Stimulated activated CD8-positive, alpha-beta memory T cell treated with anti-CD3 and anti-CD28 coated beads, Interleukin-12 subunit alpha, Interleukin-12 subunit beta, amount 100 ng/mL, for 24 hours (primary cell): ENCODE results near the gene HSF5.

Experiments
- DNase-seq: peaks from one replicate; pipeline ENCODE4 v3.0.0-alpha.2; 2020; ENCODE audit errors: extremely low read depth

Gene HSF5, protein sequence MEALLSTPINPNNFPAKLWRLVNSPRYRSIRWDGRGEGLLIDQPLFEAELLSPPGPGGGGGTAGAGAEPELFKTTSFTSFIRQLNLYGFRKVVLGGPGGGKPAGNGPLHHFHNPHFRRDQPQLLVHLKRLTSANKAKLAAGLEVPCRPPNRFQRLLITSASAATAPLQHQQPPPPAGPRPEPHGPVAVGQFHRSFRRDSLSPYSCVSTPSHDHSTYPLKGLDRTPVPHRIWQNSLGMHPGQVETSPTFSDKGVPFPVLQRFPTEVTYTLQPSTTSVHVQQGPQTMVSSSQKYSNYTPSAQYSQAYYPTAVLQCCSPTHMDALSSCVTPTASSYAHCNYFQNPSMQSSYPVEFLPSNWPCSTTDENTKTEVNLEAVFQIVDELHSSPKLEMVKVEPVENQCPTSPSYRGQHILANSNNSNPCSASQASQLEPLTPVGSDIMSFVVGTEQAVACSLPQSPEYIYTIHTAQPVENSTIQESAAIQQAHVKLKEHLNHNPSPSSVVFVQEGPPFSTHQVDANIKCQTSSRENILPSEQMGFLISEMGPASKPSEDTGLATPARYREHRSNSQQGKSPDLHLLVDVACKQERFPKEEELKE

GRCh38 chr17:58487589-58488427 is at the start of gene HSF5:
Gene HSF5 (minus strand): TSS chr17:58488408. CDS start chr17:58488274, 134 bp downstream.
- DNase-seq, result peak; percentile 56

DNA sequence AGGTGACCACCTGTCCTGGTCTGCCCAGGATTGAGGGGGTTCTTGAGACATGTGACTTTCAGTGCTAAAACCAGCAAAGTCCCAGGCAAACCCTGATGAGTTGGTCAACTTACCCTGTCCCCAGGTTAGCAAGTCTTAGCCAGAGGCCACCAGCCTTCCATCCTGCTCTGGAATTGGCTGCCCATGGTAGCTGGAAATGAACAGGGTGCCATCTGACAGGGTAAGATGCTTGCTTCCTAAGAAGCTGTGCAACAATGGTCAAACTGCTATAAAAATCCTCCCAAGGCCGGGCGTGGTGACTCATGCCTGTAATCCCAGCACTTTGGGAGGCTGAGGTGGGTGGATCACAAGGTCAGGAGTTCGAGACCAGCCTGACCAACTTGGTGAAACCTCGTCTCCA is 49.1 kb upstream of the HSF5 start:
- no peak for DNase-seq

GRCh38 chr17:58536542-58536941 is 48.3 kb upstream of the HSF5 start:
- DNase-seq, result no peak

GRCh38 chr17:58535431-58535830 is 47.2 kb upstream of the HSF5 start:
- no peak for DNase-seq

GRCh38 chr17:58534901-58535421 is 46.8 kb upstream of the HSF5 start:
- no peak for DNase-seq

DNA sequence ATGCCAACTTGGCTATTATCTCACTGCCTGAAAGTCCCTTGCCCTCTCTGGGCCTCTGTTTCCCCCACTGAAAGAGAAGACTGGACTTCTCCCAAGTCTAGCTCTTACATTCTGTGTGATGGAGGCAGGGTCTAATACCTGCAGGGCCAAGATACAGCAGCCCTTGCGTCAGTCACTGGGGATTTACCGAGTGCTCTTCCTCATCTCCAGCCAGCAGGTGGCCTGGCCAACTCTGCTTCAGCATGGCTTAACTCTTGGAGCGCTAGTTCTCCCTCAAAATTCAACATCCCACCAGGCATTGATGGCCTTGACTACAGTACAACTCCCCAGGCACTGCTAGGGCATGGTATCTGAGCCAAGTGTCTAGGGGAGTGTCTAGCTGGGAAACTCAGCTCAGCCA is 46.1 kb upstream of the HSF5 start:
- no peak for DNase-seq

GRCh38 chr17:58533616-58534188 is 45.5 kb upstream of the HSF5 start:
- DNase-seq, result no peak

- no peak for DNase-seq
Observed at GRCh38 chr17:58532555-58532951, 44.3 kb upstream of the HSF5 start.

GRCh38 chr17:58531661-58532554 is 43.7 kb upstream of the HSF5 start:
- no peak for DNase-seq

GRCh38 chr17:58531122-58531521 is 42.9 kb upstream of the HSF5 start:
- DNase-seq, result no peak

GRCh38 chr17:58530655-58531054 is 42.4 kb upstream of the HSF5 start:
- DNase-seq, result no peak

GRCh38 chr17:58529275-58529674 is 41.1 kb upstream of the HSF5 start:
- no peak for DNase-seq

DNA sequence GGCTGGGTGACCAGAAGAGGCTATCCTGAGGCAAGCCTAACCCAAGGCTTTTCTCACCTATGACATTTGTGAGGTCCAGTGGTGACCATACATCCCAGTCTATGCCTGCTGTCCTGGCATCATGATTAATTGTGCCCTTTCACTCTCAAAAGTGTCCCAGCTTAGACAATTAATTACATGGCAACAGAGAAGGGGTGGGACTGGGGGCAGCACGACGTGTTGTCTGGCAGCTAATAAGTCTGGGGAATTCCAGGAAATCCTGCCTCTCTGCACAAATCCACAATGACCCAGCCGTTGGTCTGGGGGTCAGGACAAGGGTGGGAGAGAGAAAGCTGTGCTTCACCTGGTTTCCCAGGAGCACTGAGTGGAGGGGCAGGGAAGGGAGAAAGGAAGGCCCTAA is 40.2 kb upstream of the HSF5 start:
- no peak for DNase-seq

- no peak for DNase-seq
Observed at GRCh38 chr17:58527949-58528348, 39.7 kb upstream of the HSF5 start.

DNA sequence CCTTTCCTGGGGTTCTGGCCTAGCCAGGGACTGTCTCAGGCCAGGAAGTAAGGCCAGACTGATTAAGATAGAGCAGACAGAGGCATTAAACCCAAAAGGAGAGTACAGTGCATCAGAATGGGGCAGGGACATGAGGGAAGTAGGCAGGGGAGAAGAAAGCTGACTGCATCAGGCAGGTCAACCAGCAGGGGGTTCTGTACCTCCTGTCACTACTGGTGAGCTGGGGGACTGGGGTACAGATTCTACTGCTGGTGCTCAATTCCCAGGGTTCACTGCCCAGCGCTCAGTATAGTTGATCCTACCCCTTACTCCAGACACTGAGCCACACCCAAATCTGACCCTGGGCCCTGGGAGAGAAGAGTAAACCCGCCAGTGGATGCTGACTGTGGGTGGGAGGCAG is 39.1 kb upstream of the HSF5 start:
- DNase-seq, result no peak

GRCh38 chr17:58525239-58525638 is 37.0 kb upstream of the HSF5 start:
- DNase-seq, result no peak

DNA sequence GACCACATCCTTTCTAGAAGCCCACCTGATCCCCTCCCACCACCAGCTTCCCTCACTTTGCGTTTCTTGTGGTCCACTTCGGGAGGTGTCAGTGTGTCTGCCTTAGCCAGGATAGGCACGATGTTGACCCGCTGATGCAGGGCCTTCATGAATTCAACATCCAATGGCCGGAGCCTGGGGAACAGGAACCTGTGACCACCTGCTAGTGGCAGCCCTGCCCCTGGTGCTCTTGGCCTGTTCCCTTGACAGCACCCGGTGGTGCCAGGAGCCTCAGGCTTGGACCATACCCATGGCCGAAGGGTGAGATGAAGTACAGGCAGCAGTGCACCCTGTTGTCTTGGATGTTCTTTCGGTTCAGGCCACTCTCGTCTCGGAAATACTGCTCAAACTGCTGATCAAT is 33.5 kb upstream of the HSF5 start:
- DNase-seq, result no peak

GRCh38 chr17:58520843-58521430 is 32.7 kb upstream of the HSF5 start:
- no peak for DNase-seq

GRCh38 chr17:58517928-58518609 is 29.9 kb upstream of the HSF5 start:
- DNase-seq, result peak; percentile 99

DNA sequence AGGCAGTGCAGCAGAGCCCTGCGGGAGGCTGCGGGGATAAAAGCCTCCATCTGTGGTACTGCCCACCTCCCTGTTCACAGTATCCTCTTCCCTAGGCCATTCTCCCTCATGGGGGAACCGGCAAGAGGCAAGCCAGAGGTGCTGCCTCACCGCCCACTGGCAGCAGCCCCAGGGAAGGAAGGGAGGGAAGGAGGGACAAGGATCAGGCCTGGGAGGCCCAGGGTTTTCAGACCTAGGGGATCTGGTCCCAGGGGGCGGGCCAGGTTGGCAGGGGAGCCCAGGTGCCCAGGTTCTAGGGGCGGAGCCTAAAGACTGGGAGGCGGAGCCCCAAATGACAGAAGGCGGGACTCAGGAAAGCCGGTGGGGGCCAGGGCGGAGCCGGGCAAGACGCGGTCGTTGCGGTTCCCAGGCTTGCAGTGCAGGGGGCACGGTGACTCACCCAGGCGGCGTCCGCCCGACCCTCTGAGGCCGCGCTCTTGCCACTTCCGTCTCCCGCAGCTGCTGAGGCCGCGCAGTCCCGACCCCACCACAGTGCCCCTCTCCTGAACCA is 29.2 kb upstream of the HSF5 start:
- no peak for DNase-seq
